ENCODE data around the gene EDC3. TPM values are rescaled to one million over a fixed set of nuclear protein-coding genes. Genes with fewer than 3 reads are reported as not detected.

Gene EDC3
- total RNA-seq, 1 donor from 2014 or later: 42.9 TPM

DNA sequence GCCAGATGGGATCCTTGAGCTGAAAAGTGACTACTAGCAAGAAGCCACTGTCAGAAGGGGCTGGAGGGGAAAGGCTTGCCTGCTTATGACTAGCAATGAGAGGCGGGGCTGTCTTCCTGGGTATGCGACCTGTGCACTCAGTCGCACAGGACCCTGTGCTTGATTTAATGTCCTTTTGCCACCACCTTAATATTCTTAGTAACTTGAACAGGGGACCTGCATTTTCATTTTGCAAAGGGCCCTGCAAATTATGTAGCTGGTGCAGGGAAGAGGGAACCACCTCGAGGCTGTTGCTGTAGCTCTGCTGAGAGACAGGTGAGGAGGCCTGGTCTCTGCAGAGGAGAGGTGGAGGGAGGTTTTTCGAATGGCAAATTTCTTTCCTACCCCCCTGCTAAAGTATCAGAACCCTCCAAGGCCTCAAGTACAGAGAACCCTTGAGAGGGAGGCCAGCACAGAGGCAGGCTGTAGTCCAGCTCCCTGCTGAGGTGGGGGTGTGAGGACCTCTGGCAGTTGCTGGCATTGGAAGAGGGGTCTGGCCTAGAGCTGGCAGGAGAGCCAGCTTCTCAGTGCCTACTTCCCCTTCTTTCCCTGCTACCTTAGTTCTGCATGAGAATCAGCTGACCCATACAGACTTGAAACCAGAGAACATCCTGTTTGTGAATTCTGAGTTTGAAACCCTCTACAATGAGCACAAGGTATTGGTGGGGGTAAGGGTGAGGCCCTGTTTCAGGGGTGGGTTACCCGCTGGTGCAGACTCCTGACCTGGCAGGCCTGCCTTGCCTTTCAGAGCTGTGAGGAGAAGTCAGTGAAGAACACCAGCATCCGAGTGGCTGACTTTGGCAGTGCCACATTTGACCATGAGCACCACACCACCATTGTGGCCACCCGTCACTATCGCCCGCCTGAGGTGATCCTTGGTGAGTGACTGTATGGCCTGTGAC, 68.8 kb downstream of the EDC3 start:
- Mint-ChIP-seq H3K27ac (ENCODE audit: unreplicated experiment) (no peak overlapping the region), H3K9me3 (ENCODE audit: unreplicated experiment) (no peaks in the 10 kb centered on the region)

GRCh38 chr15:74626336-74626735, 69.5 kb downstream of the EDC3 start:
- no peak overlapping the region for H3K27ac Mint-ChIP-seq (ENCODE audit: unreplicated experiment)
- H3K9me3 Mint-ChIP-seq (ENCODE audit: unreplicated experiment): no peaks in the 10 kb centered on the region
- TF ChIP-seq, protein P1, sequence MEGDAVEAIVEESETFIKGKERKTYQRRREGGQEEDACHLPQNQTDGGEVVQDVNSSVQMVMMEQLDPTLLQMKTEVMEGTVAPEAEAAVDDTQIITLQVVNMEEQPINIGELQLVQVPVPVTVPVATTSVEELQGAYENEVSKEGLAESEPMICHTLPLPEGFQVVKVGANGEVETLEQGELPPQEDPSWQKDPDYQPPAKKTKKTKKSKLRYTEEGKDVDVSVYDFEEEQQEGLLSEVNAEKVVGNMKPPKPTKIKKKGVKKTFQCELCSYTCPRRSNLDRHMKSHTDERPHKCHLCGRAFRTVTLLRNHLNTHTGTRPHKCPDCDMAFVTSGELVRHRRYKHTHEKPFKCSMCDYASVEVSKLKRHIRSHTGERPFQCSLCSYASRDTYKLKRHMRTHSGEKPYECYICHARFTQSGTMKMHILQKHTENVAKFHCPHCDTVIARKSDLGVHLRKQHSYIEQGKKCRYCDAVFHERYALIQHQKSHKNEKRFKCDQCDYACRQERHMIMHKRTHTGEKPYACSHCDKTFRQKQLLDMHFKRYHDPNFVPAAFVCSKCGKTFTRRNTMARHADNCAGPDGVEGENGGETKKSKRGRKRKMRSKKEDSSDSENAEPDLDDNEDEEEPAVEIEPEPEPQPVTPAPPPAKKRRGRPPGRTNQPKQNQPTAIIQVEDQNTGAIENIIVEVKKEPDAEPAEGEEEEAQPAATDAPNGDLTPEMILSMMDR (IDR thresholded peaks at IDR 0.05): no peak
- H3K27me3 Mint-ChIP-seq (ENCODE audit: unreplicated experiment): no peaks in the 10 kb centered on the region
- H3K4me3 Mint-ChIP-seq (ENCODE audit: unreplicated experiment): no peak overlapping the region
- no peak for DNase-seq (ENCODE audit: extremely low spot score, unreplicated experiment)
- H3K4me1 Mint-ChIP-seq (ENCODE audit: unreplicated experiment): no peaks in the 10 kb centered on the region
- peaks cover 38% of the 10 kb centered on the region for H3K36me3 Mint-ChIP-seq (ENCODE audit: unreplicated experiment)

More for the DNA sequence above, 68.8 kb downstream of the EDC3 start:
- H3K27me3 Mint-ChIP-seq (ENCODE audit: unreplicated experiment): no peaks in the 10 kb centered on the region
- DNase-seq (ENCODE audit: extremely low spot score, unreplicated experiment): no peak
- H3K36me3 Mint-ChIP-seq (ENCODE audit: unreplicated experiment): peaks cover 37% of the 10 kb centered on the region
- TF ChIP-seq, protein P1 (IDR thresholded peaks at IDR 0.05): no peak
- H3K4me1 Mint-ChIP-seq (ENCODE audit: unreplicated experiment): no peaks in the 10 kb centered on the region
- no peak overlapping the region for H3K4me3 Mint-ChIP-seq (ENCODE audit: unreplicated experiment)

DNA sequence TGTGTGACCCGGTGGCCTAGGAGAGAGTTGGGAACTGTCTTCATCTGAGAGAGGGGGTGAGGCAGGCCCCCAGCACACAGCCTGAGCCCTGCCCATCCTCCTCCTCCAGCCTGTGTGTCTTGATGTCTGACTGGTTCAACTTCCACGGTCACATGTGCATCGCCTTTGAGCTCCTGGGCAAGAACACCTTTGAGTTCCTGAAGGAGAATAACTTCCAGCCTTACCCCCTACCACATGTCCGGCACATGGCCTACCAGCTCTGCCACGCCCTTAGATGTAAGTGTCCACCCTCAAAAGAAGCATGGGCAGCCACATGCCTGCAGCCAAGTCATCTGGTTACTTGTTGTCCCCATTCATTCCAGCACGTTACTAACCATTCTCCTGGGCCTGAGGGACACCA, 70.1 kb downstream of the EDC3 start:
- H3K27me3 Mint-ChIP-seq (ENCODE audit: unreplicated experiment): no peaks in the 10 kb centered on the region
- H3K27ac Mint-ChIP-seq (ENCODE audit: unreplicated experiment): no peak overlapping the region

DNA sequence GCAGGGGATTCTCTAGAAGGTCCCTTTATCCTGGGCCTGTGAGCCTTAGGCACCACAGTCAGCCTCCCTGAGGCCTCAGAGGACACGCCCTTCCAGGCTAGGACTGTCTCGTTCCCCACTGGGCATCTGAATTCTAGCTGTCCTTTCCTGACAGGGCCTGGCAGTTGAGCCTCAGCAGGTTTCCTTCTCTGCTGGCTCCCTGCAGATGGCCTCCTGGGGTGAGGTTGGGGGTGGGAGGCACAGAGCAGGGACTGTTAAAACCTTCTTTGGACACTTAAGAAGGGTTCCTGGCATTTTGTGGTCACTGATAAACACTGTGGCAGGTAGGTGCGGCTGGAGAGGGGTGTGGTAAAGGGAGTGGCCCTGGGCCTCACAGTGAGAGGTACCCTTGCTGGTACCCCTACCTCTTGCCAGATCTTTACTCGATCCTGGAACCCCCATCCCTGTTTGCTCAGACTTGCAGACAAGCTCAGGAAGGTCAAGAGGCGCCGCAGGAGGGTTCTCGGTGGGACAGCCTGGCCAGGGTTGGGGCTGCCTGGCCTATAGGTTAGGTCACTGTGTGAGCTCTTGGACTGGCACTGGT, 71.7 kb downstream of the EDC3 start:
- TF ChIP-seq, protein P1 (IDR thresholded peaks at IDR 0.05): no peak
- H3K27me3 Mint-ChIP-seq (ENCODE audit: unreplicated experiment): no peaks in the 10 kb centered on the region
- H3K9me3 Mint-ChIP-seq (ENCODE audit: unreplicated experiment): no peaks in the 10 kb centered on the region
- no peak for DNase-seq (ENCODE audit: extremely low spot score, unreplicated experiment)
- peaks cover 4% of the 10 kb centered on the region for H3K4me1 Mint-ChIP-seq (ENCODE audit: unreplicated experiment)
- H3K36me3 Mint-ChIP-seq (ENCODE audit: unreplicated experiment): peaks cover 47% of the 10 kb centered on the region
- no peak overlapping the region for H3K4me3 Mint-ChIP-seq (ENCODE audit: unreplicated experiment)
- no peak overlapping the region for H3K27ac Mint-ChIP-seq (ENCODE audit: unreplicated experiment)

More for the DNA sequence above, 70.1 kb downstream of the EDC3 start:
- H3K9me3 Mint-ChIP-seq (ENCODE audit: unreplicated experiment): no peaks in the 10 kb centered on the region
- TF ChIP-seq, protein P1 (IDR thresholded peaks at IDR 0.05): no peak
- no peak overlapping the region for H3K4me3 Mint-ChIP-seq (ENCODE audit: unreplicated experiment)
- H3K36me3 Mint-ChIP-seq (ENCODE audit: unreplicated experiment): peaks cover 44% of the 10 kb centered on the region
- DNase-seq (ENCODE audit: extremely low spot score, unreplicated experiment): no peak
- H3K4me1 Mint-ChIP-seq (ENCODE audit: unreplicated experiment): peaks cover 4% of the 10 kb centered on the region

- no peak overlapping the region for H3K27ac Mint-ChIP-seq (ENCODE audit: unreplicated experiment)
- TF ChIP-seq, protein P1 (IDR thresholded peaks at IDR 0.05): no peak
- H3K9me3 Mint-ChIP-seq (ENCODE audit: unreplicated experiment): no peaks in the 10 kb centered on the region
- no peak for DNase-seq (ENCODE audit: extremely low spot score, unreplicated experiment)
- H3K4me1 Mint-ChIP-seq (ENCODE audit: unreplicated experiment): peaks cover 6% of the 10 kb centered on the region
- no peaks in the 10 kb centered on the region for H3K27me3 Mint-ChIP-seq (ENCODE audit: unreplicated experiment)
- no peak overlapping the region for H3K4me3 Mint-ChIP-seq (ENCODE audit: unreplicated experiment)
- H3K36me3 Mint-ChIP-seq (ENCODE audit: unreplicated experiment): peaks cover 37% of the 10 kb centered on the region
These were observed 73.1 kb downstream of the EDC3 start for GRCh38 chr15:74622758-74623157.
